NK-92 (cell line): ENCODE results near the gene TRAPPC3.

Experiments
- DNase-seq: peaks from one replicate; lab custom pipeline; 2025; ENCODE audit not compliant: unreplicated experiment; lab: John Stamatoyannopoulos, UW

Gene TRAPPC3

DNA sequence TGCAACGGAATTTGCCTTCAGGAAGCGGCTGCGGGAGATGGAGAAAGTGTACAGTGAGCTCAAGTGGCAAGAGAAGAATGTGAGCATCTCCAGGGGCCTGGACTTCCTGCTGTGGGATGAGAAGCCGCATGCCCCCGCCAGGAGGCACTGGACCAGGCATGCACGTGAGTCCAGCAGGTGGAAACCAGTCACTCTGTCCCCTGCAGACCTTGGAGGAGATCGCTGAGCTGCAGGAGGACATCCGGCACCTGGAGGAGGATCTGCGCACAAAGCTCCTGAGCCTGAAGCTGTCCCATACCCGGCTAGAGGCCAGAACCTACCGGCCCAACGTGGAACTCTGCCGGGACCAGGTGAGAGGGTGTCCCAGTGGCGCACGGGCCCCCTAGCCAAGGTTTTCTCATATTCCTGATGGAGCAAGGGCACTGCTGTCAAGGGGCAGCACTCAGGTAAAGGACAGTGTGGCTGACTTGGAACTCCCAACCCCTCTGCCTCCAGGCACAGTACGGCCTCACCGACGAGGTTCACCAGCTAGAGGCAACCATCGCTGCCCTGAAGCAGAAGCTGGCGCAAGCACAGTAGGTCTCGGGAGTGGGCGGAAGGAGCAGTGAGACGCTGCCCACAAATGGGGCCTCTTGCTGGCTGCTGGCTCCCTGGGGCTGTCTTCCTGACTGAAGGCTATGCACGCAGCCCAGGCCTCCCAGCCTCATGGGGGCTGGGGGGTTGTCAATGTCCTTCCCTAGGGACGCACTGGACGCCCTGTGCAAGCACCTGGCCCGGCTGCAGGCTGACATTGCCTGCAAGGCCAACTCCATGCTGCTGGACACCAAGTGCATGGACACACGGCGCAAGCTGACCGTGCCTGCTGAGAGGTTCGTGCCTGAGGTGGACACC is 61.8 kb downstream of the TRAPPC3 start:
- no peak for DNase-seq
